ENCODE data around the gene SLC25A5.

- no peak for TF ChIP-seq CTCF (IDR thresholded peaks at IDR 0.05; ENCODE audit: low read length)
- no peak for TF ChIP-seq EZH2 (optimal IDR thresholded peaks at IDR 0.05; ENCODE audit: low read depth, low read length)
- TF ChIP-seq EZH2phosphoT487 (IDR thresholded peaks at IDR 0.05; ENCODE audit: low read length) = no peak
These were observed 21.2 kb downstream of the SLC25A5 start for GRCh38 chrX:119489212-119490074.

Measured in MM.1S (cell line).